SHP77 treated with DMSO at 0.1 percent for 48 hours (cell line): Measurements from ENCODE around the gene NR2F1.
A peak's percentile ranks its signal among the peaks of the same experiment; 100 is the strongest.

Source experiments
- DNase-seq: peaks from one replicate; lab custom pipeline; 2025; lab: John Stamatoyannopoulos, UW

The NR2F1 gene

DNA sequence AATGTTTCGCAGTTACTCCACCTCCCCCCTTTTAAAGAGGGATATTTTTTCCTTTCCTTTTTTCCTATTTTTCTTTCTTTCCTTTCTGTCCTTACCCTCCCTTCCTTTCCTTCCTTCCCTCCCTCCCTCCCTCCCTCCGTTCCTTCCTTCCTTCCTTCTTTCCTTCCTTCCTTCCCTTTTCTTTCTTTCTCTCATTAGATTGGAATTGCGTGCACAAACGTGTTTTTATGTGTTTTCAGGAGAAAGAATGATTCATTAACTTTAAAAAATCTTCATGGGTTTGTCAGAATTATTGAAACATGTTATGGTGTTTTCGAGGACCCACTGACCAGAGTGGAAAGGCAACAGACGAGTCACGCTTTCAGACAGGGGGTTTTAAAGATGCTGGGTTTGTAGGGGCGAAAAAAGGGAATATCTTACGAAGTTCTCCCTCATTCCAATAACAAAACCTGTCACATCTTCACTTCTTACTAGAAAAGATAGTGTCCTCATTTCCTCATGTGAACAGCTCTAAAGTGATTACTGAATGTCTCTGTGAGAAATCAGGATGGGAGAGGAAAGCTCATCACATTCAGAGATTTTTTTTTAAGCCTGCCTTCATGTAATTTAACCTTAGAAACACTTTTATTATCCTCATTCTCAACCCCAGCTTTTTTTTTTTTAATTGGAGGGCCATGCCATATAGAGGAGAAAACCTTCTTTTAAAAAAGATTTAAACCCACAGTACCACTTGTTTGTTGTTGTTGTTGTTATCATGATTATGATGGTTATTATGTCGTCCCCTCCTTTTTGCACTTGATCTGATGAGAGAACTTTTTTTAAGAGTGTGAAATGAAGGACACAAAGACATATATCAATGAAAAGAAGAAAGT is 21.9 kb downstream of the NR2F1 start:
- no peak for DNase-seq

DNA sequence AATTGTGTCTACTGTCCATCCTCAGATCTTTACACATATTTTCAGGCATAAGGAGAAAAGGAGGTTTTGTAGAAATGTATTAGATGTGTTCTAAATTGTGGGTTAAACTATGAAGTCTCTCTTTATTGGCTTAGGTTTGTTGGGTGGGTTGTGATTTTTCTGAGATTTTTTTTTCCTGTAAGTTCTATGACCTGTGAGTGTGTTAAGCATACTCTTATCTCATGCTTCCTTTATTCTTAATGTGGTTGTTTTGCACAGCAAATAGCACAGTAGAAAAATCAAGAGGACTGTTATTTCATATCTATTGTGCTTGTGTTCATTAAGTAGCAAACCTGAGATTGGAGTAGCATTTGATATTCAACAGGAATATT is 23.3 kb downstream of the NR2F1 start:
- DNase-seq: no peak

DNA sequence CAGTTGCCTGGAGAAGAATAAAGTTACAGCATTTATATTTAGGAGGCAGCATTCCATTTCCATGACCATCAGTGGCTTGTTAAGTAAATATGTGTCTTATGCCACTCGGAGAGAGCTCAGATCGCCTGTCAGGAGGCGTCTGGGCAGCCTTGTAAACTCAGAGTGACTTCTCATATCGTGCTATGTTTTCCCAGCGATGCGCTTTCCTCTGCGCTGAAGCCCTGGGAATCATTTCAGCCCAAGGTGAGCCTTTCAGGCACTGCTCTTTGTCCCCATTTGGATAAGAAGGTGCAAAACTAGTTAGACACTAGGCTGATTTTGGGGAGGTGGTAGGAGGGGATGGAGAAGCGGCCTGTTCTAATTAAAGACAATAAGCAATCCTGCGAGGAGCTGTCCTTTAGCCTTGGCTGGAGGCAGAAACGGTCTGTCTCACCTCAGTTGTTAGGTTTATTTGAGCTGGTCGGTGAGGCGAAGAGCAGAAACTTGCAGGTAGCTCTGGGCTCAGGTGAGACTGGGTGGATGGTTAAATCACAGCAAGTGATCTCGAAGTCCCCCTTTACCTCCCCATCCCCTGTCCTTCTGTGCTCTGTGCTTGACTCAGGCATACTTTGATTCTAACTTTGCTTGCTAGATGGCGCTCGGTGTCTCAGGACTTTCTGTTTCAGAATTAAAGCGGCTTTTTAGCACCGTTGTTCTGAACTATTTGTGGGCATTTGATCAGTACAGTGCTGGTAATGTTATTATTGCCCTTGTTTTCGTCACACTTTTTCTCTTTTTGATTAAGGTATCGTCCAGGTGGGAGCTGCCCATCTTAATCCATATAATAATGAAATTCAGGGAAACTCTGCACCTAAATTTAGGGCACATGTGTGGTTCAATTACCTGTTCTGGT is 24.6 kb downstream of the NR2F1 start:
- peak; percentile 82 for DNase-seq

DNA sequence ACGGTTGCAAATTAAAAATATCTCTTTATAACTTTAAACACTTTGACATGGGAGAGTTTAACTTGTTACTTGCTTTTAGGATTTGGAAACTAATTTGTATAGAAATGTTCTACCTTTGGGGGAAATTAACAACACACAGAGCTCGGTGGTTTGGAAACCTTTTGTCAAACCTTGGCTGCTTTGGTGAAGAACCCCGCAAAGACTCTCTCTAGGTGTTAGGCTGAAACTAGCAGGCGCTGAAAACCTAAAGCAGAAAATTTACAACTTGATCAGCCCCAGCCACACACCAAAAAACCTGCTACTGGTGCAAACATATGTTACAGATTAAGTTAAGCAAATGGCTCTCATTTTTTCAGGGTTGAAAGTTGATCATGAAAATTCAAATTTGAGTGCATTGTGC is 25.8 kb downstream of the NR2F1 start:
- no peak for DNase-seq

DNA sequence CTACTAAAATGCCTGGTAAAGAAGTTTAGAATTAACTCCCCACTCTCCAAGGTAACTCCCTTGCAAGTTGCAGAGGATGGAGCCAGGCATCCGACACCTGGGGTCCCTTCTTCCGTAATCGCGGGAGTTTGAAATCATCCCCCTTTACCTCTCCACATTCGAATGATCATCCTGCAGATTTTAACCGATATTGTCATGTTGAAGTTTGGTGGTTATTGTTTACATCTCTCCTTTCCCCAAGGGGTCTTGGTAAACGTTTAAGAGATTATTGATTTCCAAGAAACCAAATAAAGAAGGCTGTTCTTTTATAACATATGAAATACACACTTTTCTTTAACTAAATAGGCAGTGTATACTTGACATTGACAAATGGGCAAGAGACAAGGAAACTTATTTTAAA is 26.7 kb downstream of the NR2F1 start:
- DNase-seq: no peak

DNA sequence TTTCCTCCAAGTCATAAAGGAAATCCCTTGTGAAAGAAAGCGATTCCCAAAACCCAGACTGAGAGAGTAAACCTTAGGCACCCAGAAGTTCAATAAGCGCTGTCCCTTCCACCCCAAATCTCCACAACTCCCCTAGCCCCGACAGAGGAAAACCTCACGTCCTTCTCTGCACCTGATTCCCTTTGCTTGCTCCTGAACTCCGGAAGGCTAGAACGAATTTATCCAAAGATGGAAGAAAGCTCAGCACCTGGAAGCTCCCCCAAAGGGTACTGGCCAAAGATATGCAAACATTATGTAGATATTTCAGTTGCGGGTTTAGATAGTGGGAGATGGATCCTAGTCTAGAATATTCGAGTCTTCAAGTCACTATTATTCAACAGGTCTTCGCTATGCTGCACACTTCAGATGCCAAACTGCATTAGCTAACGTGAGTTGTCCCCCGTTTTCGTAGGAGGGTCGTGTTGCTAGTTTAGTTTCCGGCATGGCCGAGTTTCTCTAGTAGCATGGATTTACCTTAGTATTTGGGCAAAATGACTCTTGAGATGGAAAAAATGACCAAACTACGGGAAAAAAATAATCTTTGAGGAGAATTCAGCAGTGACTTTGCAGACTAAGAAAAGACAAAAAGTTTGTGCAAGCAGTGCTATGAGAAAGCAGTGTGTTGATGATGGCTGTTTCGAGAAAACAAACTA is 27.7 kb downstream of the NR2F1 start:
- no peak for DNase-seq

DNA sequence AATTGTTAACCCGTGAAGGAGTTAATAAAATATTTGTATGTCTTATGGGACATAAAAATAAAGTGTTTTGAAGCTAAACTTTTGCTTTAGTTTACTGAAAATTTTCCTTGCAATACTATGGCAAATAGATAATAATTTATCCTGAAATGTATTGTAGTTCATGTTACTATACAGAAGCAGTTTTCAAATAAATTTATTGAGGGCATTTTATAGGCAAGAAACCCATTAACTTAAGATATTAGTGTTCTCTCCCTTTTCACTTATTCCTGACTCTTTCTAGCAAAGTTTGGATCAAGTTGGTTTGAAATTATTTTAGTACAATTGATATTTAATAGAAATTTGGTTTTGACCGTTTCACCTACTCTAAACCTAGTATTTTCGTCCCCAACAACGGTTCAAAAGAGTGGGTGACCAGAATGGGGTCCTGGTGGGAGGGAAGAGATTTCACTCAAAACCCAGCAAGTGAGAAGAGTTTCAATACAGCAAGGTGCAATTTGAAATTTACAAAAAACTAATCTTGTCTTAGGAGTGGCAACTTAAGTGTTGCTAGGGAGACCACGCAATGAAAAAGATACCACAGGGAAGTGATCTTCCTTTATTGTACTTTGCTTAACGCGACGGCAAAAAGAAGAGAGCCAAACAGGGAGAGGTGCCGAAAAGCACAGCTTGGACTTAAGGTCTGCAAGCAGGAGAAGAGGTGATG is 28.4 kb downstream of the NR2F1 start:
- DNase-seq: no peak

GRCh38 chr5:93611976-93612854 is 29.2 kb downstream of the NR2F1 start:
- DNase-seq: no peak

DNA sequence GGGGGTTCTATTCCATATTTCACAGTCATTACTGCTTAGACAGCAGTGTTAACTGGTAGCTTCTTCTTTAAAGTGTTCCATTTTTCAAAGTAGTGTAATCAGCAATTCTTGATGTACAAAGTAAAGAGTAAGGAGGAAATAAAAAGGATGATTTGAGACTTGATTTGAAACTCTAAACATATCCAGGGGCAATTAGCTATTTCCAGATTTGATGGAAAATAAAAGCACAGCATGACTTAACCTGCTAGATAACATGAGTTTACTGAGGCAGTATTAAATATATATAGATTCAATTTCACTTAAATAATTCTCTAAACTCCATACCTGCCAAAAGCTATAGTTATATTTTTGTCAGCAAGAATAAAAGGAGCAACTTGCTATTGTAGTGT is 29.8 kb downstream of the NR2F1 start:
- no peak for DNase-seq

GRCh38 chr5:93616538-93617174 is 33.6 kb downstream of the NR2F1 start:
- no peak for DNase-seq

GRCh38 chr5:93620487-93621326 is 37.7 kb downstream of the NR2F1 start:
- peak; percentile 53 for DNase-seq

- DNase-seq: peak; percentile 74
These were observed 38.3 kb downstream of the NR2F1 start for GRCh38 chr5:93621327-93621798.

- DNase-seq: peak; percentile 50
These were observed 39.3 kb downstream of the NR2F1 start for GRCh38 chr5:93622240-93622885.

DNA sequence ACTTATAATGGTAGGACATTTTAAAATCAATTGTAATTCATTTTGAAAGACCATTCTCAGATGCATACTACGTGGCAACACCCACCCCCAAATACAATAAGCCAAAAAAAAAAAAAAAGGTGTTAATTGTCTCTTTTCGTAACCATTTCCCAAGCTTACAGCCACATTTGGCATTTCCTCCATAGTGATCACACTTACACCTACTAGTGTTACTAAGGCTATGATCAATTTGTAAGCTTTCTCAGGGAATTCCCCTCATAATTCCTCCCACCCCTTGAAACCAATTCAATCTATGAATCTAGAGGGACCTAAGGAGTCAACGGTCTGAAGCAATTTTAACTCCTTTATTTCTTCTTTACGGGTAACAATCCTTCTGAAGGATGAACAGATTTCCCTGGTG is 40.1 kb downstream of the NR2F1 start:
- no peak for DNase-seq

GRCh38 chr5:93626801-93627200 is 43.8 kb downstream of the NR2F1 start:
- no peak for DNase-seq

GRCh38 chr5:93632327-93632726 is 49.3 kb downstream of the NR2F1 start:
- DNase-seq: no peak

- no peak for DNase-seq
These were observed 53.0 kb downstream of the NR2F1 start for GRCh38 chr5:93635991-93636390.

DNA sequence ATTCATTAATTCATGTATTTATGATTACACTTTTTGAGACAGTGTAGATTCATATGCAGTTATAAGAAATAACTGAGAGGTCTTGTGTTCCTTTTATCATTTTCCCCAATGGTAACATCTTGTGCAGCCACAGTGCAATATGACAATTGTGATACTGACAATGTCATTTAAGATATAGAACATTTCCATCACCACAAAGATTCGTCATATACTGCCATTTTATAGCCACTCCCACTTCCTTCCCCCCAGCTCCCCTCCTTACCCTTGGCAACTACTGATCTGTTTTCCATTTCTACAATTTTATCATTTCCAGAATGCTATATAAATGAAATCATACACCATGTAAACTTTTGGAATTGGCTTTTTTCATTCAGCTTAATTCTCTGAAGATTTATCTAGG is 53.8 kb downstream of the NR2F1 start:
- DNase-seq: no peak

DNA sequence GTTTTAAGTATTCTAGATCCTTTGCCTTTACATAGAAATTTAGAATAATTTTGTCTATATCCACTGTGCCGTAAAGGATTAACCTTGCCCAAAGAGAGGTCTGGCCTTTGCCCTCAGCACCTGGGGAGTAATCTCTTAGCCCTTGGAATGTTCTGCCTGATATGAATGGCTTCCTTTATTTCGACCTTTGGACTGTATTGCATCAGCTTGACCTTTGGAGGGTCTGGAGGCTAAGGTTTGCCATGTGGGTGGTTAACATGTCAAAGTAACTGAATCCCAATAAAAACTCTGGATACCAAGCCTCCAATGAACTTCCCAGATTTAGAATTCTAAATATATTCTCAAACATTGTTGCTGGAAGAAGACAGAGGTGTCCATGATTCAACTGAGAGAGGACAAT is 54.7 kb downstream of the NR2F1 start:
- no peak for DNase-seq
